ENCODE results near the gene CDAN1.

Gene CDAN1

DNA sequence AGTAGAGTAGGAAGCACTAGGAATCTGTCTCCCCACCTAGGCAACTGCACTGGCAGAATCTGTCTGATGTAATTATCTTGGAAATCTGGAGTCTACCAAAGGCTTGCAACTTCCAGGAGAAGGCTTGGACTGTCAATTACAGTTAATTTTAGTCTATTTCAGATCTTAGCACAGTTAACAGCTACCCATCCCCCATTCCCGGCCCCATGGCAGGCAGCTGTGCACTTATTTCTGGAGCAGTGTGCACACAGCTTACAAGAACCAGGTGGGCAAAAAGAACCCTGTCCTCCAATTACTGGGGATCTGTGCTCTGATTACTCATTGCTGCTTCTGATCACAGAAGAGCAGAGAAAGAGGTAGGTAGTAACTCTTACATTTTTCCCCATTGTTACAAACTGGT is 12.3 kb upstream of the CDAN1 start:
- TF ChIP-seq, protein P1, sequence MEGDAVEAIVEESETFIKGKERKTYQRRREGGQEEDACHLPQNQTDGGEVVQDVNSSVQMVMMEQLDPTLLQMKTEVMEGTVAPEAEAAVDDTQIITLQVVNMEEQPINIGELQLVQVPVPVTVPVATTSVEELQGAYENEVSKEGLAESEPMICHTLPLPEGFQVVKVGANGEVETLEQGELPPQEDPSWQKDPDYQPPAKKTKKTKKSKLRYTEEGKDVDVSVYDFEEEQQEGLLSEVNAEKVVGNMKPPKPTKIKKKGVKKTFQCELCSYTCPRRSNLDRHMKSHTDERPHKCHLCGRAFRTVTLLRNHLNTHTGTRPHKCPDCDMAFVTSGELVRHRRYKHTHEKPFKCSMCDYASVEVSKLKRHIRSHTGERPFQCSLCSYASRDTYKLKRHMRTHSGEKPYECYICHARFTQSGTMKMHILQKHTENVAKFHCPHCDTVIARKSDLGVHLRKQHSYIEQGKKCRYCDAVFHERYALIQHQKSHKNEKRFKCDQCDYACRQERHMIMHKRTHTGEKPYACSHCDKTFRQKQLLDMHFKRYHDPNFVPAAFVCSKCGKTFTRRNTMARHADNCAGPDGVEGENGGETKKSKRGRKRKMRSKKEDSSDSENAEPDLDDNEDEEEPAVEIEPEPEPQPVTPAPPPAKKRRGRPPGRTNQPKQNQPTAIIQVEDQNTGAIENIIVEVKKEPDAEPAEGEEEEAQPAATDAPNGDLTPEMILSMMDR (IDR thresholded peaks at IDR 0.05; ENCODE audit: low read depth, low read length, missing control alignments), result no peak
- H3K4me3 ChIP-seq (ENCODE audit: low read depth, low read length), result no peak overlapping the region
- no peak for DNase-seq (ENCODE audit: low read depth)
- in situ Hi-C loops (cut with HindIII; ENCODE audit: low sequenced_read_pairs), result no loop called here

DNA sequence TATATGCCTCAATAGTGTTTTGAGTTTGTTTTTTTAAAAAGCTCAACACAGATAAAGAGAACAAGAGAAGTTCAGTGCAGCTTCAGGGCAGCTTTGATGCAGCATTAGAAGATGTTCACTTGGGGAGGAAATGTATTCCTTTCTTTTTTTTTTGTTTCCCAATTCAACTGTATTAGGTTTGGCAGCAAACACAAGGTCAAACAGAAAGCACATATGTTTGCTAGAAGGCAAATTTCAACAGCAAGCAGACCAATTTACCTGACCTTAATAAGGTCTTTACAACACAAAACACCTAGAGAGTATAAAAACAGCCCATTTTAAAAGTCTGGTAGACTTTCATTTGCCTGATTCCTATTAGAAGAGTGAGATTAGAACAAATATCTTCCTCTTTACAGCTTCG is 7.3 kb upstream of the CDAN1 start:
- H3K4me3 ChIP-seq (ENCODE audit: low read depth, low read length), result no peak overlapping the region
- DNase-seq (ENCODE audit: low read depth), result no peak
- in situ Hi-C loops (cut with HindIII; ENCODE audit: low sequenced_read_pairs), result no loop called here
- TF ChIP-seq, protein P1 (IDR thresholded peaks at IDR 0.05; ENCODE audit: low read depth, low read length, missing control alignments), result no peak

DNA sequence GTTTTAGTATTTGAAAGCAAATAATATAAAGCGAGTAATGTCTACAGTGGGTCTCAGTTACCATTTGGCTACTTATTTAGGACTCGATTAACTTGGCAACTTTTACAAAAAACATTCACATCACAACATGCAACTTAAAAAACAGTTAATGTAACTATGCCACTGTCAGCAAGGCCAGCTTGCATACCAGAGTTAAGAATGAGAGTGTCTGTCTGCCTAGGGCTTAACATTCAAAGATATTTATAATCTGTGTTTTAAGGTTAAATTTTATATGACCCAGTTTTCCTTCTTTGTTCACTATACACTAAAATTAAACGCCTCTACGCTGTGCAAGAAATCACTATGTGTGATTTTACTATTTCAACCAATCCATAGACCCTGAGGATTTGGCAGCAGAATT is 5.2 kb upstream of the CDAN1 start:
- no peak overlapping the region for H3K4me3 ChIP-seq (ENCODE audit: low read depth, low read length)
- DNase-seq (ENCODE audit: low read depth), result no peak
- in situ Hi-C loops (cut with HindIII; ENCODE audit: low sequenced_read_pairs), result no loop called here
- TF ChIP-seq, protein P1 (IDR thresholded peaks at IDR 0.05; ENCODE audit: low read depth, low read length, missing control alignments), result no peak

DNA sequence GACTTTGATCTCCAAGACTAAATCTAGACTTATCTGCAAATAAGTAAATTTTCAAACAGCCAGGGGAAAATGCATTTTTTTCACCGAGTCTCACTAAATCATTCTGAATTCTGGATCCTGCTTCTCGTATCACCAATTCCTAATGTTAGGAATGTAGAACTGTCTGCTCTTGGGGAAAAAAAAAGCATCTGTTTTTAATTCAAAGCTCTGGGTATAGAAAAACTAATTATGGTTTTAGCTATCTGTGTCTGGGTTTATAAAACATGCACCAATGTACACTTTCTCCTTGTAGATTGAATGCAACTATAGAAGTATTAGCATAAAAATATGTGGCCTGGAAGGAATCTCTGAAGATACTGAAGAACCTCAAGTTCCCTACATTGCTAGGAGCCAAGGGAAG is 4.8 kb upstream of the CDAN1 start:
- in situ Hi-C loops (cut with HindIII; ENCODE audit: low sequenced_read_pairs), result no loop called here

DNA sequence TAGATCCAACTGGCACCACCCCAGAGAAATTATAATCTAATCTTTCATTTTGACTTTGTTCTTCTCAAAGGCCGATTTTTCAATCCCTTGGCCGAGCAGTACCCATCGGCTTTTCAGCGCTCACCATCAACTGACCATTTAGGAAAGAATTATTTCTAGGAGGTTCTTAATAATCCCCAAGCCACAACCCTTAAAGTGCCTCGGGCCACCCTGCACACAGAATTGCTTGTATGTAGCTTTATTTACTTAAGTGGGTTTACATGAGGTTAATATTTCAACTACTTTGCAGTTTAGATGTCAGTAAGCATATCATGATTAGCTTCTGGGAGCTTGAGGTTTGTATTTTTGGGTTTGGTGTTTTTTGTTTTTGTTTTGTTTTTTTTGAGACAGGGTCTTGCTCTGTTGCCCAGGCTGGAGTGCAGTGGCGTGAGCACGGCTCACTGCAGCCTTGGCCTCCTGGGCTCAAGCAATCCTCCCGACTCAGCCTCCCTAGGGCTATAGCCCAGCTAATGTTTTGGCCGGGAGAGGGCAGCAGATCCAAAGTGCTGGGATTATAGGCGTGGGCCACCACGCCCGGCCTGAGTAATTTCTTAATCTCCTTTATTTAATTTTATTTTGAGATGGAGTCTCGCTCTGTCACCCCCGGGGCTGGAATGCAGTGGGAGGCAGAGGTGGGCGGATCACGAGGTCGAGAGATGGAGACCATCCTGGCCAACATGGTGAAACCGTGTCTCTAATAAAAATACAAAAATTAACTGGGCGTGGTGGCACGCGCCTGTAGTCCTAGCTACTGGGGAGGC is 801 bp upstream of the CDAN1 start:
- TF ChIP-seq, protein P1 (IDR thresholded peaks at IDR 0.05; ENCODE audit: low read depth, low read length, missing control alignments), result no peak
- DNase-seq (ENCODE audit: low read depth), result no peak
- in situ Hi-C loops (cut with HindIII; ENCODE audit: low sequenced_read_pairs), result no loop called here
- peak overlapping the region; percentile 63 for H3K4me3 ChIP-seq (ENCODE audit: low read depth, low read length)

More for the DNA sequence above, 4.8 kb upstream of the CDAN1 start:
- H3K4me3 ChIP-seq (ENCODE audit: low read depth, low read length), result no peak overlapping the region
- DNase-seq (ENCODE audit: low read depth), result no peak
- TF ChIP-seq, protein P1 (IDR thresholded peaks at IDR 0.05; ENCODE audit: low read depth, low read length, missing control alignments), result no peak

DNA sequence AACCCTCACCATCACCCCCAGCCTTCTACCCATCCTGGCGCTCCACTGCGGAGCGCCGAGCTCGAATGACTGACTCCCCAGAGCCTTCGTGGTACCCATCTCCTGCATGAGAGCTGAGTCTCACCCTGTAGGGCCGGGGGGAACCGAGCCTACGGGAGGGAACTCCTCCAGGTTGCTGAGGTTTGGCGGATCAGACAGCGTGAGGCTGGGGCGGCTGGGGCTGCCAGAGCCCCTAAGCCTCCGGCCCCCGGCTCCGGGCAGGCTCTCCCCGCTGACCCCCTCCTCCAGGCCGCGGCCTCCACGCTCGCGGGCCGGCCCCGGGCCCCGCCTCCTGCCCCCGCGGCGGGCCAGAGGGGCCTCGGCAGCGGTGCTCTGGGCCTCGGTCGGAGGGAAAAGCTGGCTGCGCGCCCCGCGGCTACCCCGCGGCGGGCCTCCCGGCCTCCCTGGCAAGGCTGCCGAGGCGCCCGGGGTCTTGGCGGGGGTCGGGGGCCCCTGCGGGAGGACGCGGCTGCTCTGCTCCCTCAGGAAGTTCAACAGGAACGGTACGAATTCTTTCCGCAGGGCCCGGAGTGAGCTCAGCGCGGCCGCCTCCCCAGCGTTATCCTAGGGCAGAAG is 643 bp downstream of the CDAN1 start:
- no peak for DNase-seq (ENCODE audit: low read depth)
- in situ Hi-C loops (cut with HindIII; ENCODE audit: low sequenced_read_pairs), result no loop called here

More for the DNA sequence above, 643 bp downstream of the CDAN1 start:
- TF ChIP-seq, protein P1 (IDR thresholded peaks at IDR 0.05; ENCODE audit: low read depth, low read length, missing control alignments), result no peak
- peak overlapping the region; percentile 63 for H3K4me3 ChIP-seq (ENCODE audit: low read depth, low read length)
